Measurements from ENCODE around the gene NFATC2. TPM values are rescaled to one million over a fixed set of nuclear protein-coding genes. Genes with fewer than 3 reads are reported as not detected.

NFATC2 gene
- total and polyA plus RNA-seq, 2 experiments from 2014 or later: 0.52 to 0.59 TPM

DNA sequence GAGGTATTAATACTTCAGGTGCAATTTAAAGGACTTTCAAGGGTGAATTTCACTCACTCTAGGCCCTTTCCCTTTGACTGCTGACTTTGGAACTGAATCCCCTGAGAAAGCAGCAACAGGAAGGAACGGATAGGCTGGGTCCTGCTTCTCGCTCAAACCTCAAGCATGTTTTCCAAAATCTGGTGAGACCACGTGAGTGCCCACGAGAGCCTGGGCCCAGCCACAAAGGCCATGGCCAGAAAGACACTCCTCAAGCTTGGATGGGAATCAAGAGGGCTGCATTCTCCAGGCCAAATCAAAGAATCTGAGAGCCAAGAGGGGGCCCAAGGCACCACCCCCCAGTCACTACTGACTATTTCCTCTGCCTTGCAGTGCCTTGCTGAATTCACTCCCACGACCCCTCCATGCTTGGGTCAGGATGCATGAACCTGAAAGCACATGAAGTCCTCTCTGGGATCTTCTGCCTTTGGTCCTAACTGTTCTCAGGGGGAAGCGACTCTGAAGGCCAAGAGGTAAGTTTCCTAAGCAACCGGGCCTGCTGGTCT, 146.1 kb downstream of the NFATC2 start (continued):
- TF ChIP-seq NANOG (IDR thresholded peaks at IDR 0.05; ENCODE audit: borderline replicate concordance) (no peak), CREB1 (CRISPR knock-in tag; IDR thresholded peaks at IDR 0.05; ENCODE audit: low read depth) (no peak), STAT1 (IDR thresholded peaks at IDR 0.05; ENCODE audit: unreplicated experiment) (no peak), POLR2AphosphoS5 (IDR thresholded peaks at IDR 0.05; ENCODE audit: low read depth) (no peak), EZH2 (IDR thresholded peaks at IDR 0.05; ENCODE audit: low read depth, unreplicated experiment) (no peak), EZH2phosphoT487 (IDR thresholded peaks at IDR 0.05; ENCODE audit: unreplicated experiment) (no peak), ZNF114 (CRISPR knock-in tag; IDR thresholded peaks at IDR 0.05) (no peak), JUNB (IDR thresholded peaks at IDR 0.05; ENCODE audit: unreplicated experiment) (no peak), ZNF331 (CRISPR knock-in tag; IDR thresholded peaks at IDR 0.05; ENCODE audit: low read depth) (no peak)
- TF ChIP-seq, protein P1, sequence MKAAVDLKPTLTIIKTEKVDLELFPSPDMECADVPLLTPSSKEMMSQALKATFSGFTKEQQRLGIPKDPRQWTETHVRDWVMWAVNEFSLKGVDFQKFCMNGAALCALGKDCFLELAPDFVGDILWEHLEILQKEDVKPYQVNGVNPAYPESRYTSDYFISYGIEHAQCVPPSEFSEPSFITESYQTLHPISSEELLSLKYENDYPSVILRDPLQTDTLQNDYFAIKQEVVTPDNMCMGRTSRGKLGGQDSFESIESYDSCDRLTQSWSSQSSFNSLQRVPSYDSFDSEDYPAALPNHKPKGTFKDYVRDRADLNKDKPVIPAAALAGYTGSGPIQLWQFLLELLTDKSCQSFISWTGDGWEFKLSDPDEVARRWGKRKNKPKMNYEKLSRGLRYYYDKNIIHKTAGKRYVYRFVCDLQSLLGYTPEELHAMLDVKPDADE (IDR thresholded peaks at IDR 0.05): no peak
- TF ChIP-seq, protein P2, sequence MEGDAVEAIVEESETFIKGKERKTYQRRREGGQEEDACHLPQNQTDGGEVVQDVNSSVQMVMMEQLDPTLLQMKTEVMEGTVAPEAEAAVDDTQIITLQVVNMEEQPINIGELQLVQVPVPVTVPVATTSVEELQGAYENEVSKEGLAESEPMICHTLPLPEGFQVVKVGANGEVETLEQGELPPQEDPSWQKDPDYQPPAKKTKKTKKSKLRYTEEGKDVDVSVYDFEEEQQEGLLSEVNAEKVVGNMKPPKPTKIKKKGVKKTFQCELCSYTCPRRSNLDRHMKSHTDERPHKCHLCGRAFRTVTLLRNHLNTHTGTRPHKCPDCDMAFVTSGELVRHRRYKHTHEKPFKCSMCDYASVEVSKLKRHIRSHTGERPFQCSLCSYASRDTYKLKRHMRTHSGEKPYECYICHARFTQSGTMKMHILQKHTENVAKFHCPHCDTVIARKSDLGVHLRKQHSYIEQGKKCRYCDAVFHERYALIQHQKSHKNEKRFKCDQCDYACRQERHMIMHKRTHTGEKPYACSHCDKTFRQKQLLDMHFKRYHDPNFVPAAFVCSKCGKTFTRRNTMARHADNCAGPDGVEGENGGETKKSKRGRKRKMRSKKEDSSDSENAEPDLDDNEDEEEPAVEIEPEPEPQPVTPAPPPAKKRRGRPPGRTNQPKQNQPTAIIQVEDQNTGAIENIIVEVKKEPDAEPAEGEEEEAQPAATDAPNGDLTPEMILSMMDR (conservative IDR thresholded peaks at IDR 0.05; ENCODE audit: low read depth in 2 of 2): no peak
- TF ChIP-seq, protein P3, sequence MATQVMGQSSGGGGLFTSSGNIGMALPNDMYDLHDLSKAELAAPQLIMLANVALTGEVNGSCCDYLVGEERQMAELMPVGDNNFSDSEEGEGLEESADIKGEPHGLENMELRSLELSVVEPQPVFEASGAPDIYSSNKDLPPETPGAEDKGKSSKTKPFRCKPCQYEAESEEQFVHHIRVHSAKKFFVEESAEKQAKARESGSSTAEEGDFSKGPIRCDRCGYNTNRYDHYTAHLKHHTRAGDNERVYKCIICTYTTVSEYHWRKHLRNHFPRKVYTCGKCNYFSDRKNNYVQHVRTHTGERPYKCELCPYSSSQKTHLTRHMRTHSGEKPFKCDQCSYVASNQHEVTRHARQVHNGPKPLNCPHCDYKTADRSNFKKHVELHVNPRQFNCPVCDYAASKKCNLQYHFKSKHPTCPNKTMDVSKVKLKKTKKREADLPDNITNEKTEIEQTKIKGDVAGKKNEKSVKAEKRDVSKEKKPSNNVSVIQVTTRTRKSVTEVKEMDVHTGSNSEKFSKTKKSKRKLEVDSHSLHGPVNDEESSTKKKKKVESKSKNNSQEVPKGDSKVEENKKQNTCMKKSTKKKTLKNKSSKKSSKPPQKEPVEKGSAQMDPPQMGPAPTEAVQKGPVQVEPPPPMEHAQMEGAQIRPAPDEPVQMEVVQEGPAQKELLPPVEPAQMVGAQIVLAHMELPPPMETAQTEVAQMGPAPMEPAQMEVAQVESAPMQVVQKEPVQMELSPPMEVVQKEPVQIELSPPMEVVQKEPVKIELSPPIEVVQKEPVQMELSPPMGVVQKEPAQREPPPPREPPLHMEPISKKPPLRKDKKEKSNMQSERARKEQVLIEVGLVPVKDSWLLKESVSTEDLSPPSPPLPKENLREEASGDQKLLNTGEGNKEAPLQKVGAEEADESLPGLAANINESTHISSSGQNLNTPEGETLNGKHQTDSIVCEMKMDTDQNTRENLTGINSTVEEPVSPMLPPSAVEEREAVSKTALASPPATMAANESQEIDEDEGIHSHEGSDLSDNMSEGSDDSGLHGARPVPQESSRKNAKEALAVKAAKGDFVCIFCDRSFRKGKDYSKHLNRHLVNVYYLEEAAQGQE (IDR thresholded peaks at IDR 0.05; ENCODE audit: unreplicated experiment): no peak

DNA sequence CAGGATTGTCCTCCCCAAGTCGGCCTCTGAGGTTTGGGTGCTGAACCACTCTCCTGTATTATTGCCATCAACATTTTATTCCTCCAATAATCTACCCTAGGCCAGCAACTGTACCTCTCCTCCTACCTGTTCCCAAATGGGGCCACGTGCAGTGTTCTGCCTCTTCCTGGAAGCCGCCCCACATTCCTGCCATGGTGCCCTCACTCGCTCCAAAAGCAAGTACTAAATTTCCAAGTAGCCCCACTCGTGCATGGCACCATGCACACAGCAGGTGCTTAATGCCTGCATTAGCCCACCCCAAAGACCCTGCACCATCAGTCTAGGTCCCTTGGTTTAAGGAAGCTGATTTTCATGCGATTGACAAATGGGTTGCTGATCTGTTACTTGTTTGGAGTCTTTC, 147.8 kb downstream of the NFATC2 start:
- no peaks in the 10 kb centered on the region for H4K20me1 ChIP-seq (replicated peaks; ENCODE audit: insufficient read depth)
- DNase-seq (ENCODE audit: low spot score): no peak
- H3K4me1 Mint-ChIP-seq: peaks cover 42% of the 10 kb centered on the region
- H3K27ac ChIP-seq (ENCODE audit: low read depth): no peak overlapping the region
- peaks cover 24% of the 10 kb centered on the region for H3K4me1 ChIP-seq (ENCODE audit: insufficient read depth)
- H3K79me2 ChIP-seq (replicated peaks; ENCODE audit: insufficient read depth): no peaks in the 10 kb centered on the region
- no peak overlapping the region for H3K4me3 ChIP-seq
- no peaks in the 10 kb centered on the region for H3K9me2 ChIP-seq (ENCODE audit: insufficient read depth)
- H3K27ac Mint-ChIP-seq: no peak overlapping the region
- H3K36me3 Mint-ChIP-seq (ENCODE audit: low read depth): no peaks in the 10 kb centered on the region
- no peak overlapping the region for H2AFZ ChIP-seq
- no peaks in the 10 kb centered on the region for H3K27me3 ChIP-seq (ENCODE audit: insufficient read depth)
- no peak overlapping the region for H3K4me3 Mint-ChIP-seq
- no peak for ATAC-seq
- no peaks in the 10 kb centered on the region for H3K36me3 ChIP-seq (ENCODE audit: insufficient read depth)
- peaks cover 4% of the 10 kb centered on the region for H3K27me3 Mint-ChIP-seq (ENCODE audit: insufficient read depth, low read depth, poor library complexity)
- H3K9me3 Mint-ChIP-seq: no peaks in the 10 kb centered on the region
- no peak overlapping the region for H3K4me2 ChIP-seq
- no peaks in the 10 kb centered on the region for H3F3A ChIP-seq (replicated peaks; ENCODE audit: low read depth)
- no peak for TF ChIP-seq STAT1 (IDR thresholded peaks at IDR 0.05; ENCODE audit: unreplicated experiment)
- TF ChIP-seq POLR2AphosphoS5 (IDR thresholded peaks at IDR 0.05; ENCODE audit: low read depth): no peak
- TF ChIP-seq, protein P4, sequence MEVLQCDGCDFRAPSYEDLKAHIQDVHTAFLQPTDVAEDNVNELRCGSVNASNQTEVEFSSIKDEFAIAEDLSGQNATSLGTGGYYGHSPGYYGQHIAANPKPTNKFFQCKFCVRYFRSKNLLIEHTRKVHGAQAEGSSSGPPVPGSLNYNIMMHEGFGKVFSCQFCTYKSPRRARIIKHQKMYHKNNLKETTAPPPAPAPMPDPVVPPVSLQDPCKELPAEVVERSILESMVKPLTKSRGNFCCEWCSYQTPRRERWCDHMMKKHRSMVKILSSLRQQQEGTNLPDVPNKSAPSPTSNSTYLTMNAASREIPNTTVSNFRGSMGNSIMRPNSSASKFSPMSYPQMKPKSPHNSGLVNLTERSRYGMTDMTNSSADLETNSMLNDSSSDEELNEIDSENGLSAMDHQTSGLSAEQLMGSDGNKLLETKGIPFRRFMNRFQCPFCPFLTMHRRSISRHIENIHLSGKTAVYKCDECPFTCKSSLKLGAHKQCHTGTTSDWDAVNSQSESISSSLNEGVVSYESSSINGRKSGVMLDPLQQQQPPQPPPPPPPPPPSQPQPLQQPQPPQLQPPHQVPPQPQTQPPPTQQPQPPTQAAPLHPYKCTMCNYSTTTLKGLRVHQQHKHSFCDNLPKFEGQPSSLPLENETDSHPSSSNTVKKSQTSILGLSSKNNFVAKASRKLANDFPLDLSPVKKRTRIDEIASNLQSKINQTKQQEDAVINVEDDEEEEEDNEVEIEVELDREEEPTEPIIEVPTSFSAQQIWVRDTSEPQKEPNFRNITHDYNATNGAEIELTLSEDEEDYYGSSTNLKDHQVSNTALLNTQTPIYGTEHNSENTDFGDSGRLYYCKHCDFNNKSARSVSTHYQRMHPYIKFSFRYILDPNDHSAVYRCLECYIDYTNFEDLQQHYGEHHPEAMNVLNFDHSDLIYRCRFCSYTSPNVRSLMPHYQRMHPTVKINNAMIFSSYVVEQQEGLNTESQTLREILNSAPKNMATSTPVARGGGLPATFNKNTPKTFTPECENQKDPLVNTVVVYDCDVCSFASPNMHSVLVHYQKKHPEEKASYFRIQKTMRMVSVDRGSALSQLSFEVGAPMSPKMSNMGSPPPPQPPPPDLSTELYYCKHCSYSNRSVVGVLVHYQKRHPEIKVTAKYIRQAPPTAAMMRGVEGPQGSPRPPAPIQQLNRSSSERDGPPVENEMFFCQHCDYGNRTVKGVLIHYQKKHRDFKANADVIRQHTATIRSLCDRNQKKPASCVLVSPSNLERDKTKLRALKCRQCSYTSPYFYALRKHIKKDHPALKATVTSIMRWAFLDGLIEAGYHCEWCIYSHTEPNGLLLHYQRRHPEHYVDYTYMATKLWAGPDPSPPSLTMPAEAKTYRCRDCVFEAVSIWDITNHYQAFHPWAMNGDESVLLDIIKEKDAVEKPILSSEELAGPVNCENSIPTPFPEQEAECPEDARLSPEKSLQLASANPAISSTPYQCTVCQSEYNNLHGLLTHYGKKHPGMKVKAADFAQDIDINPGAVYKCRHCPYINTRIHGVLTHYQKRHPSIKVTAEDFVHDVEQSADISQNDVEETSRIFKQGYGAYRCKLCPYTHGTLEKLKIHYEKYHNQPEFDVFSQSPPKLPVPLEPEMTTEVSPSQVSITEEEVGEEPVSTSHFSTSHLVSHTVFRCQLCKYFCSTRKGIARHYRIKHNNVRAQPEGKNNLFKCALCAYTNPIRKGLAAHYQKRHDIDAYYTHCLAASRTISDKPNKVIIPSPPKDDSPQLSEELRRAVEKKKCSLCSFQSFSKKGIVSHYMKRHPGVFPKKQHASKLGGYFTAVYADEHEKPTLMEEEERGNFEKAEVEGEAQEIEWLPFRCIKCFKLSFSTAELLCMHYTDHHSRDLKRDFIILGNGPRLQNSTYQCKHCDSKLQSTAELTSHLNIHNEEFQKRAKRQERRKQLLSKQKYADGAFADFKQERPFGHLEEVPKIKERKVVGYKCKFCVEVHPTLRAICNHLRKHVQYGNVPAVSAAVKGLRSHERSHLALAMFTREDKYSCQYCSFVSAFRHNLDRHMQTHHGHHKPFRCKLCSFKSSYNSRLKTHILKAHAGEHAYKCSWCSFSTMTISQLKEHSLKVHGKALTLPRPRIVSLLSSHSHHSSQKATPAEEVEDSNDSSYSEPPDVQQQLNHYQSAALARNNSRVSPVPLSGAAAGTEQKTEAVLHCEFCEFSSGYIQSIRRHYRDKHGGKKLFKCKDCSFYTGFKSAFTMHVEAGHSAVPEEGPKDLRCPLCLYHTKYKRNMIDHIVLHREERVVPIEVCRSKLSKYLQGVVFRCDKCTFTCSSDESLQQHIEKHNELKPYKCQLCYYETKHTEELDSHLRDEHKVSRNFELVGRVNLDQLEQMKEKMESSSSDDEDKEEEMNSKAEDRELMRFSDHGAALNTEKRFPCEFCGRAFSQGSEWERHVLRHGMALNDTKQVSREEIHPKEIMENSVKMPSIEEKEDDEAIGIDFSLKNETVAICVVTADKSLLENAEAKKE (CRISPR knock-in tag; IDR thresholded peaks at IDR 0.05): no peak
- no peak for TF ChIP-seq ZNF331 (CRISPR knock-in tag; IDR thresholded peaks at IDR 0.05; ENCODE audit: low read depth)
- TF ChIP-seq EZH2 (IDR thresholded peaks at IDR 0.05; ENCODE audit: low read depth, unreplicated experiment): no peak
